Activated CD8-positive, alpha-beta T cell treated with anti-CD3 and anti-CD28 coated beads for 36 hours (primary cell): ENCODE results near the gene MCF2L. TPM values are rescaled to one million over a fixed set of nuclear protein-coding genes. Genes with fewer than 3 reads are reported as not detected.

Source experiments
- ATAC-seq: fragments of 200-7000 bp; cut with Tn5 transposase; one replicate; pipeline ENCODE4 v1.10.0; 2021; ENCODE audit warnings: mild to moderate bottlenecking, moderate library complexity
- CTCF ChIA-PET: fragments of 350-600 bp; sonication (Branson Sonifier 250); formaldehyde crosslinking; loops from one replicate; lab custom pipeline; 2021; ENCODE audit warnings: antibody characterized with exemption; lab: Charles Lee
- POLR2A ChIA-PET: fragments of 350-600 bp; sonication (Branson Sonifier 250); formaldehyde crosslinking; loops from one replicate; lab custom pipeline; 2021; ENCODE audit warnings: antibody characterized with exemption; lab: Charles Lee
- DNase-seq: peaks from one replicate; pipeline ENCODE4 v3.0.0-alpha.2; 2020
- H3K27ac Mint-ChIP-seq: one replicate; pipeline ENCODE4 v1.8.0; 2021; ENCODE audit warnings: mild to moderate bottlenecking, mixed read lengths
- H3K27me3 Mint-ChIP-seq: one replicate; pipeline ENCODE4 v1.8.0; 2021; ENCODE audit warnings: mixed read lengths
- H3K36me3 Mint-ChIP-seq: one replicate; pipeline ENCODE4 v1.8.0; 2021; ENCODE audit warnings: low read depth, mixed read lengths
- H3K4me1 Mint-ChIP-seq: one replicate; pipeline ENCODE4 v1.8.0; 2021; ENCODE audit warnings: low read depth, mixed read lengths
- H3K4me3 Mint-ChIP-seq: one replicate; pipeline ENCODE4 v1.8.0; 2021; ENCODE audit warnings: mild to moderate bottlenecking, moderate library complexity, mixed read lengths
- H3K9me3 Mint-ChIP-seq: one replicate; pipeline ENCODE4 v1.8.0; 2021; ENCODE audit warnings: mixed read lengths
- intact Hi-C: fragments of 100-400 bp; cut with micrococcal nuclease; formaldehyde crosslinking; loops from one replicate; pipeline ENCODE4 v1.10.0; 2022
- total RNA-seq, 2 experiments: library from RNA; stranded (reverse); gene quantifications; one replicate each; pipeline ENCODE4 v1.2.3, GENCODE V29; 2021
- TF ChIP-seq, protein P1 (sequence below): fragments of 200-600 bp; IDR thresholded peaks from one replicate; pipeline ENCODE4 v1.8.0; 2022; ENCODE audit warnings: antibody characterized with exemption, mild to moderate bottlenecking

The MCF2L gene
- total RNA-seq, 2 experiments from 2014 or later: 7.6 to 8.9 TPM

DNA sequence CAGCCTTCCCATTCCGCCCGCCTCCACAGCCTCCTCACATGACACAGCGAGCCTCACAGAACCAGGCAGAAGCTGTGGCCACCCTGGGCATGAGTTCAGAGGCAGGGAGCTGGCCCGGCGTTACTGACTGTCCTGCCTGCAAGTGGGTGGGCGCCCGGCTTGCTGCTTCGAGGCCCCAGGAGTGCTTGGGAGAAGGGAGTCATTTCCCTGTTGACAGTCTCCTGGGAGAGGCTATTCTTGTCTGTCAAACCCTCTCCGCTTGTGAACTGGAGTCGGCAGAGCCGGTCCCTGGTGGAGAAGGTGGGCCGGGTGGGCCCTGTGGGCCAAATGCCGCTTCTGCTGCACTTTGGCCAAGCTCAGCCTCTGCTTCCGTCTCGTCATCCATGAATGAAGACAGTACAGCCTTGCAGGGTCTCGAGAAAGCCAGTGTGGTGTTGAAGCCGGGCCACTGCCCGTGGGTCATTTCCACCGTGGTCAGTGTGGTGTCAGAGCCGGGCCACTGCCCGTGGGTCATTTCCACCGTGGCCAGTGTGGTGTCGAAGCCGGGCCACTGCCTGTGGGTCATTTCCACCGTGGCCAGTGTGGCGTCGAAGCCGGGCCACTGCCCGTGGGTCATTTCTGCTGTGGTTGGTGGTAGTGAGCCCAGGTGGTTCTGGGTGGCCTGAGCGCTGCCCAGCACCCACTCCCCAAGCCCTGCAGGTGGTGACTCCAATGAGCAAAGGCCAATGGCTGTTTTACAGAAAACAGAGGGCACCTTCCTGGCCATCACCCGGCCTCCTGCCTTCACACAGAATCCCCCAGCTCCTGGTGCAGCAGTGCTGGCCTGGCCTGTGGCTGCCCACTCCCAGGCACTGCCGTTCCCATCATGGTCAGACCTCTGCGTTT, 123.1 kb downstream of the MCF2L start:
- ChIA-PET POLR2A (no interaction called here), CTCF (no interaction called here)
- no peak for ATAC-seq
- H3K36me3 Mint-ChIP-seq: no peaks in the 10 kb centered on the region
- H3K4me3 Mint-ChIP-seq: no peak overlapping the region
- no peak overlapping the region for H3K27ac Mint-ChIP-seq
- DNase-seq: no peak
- intact Hi-C loops: no loop called here
- no peaks in the 10 kb centered on the region for H3K27me3 Mint-ChIP-seq
- H3K4me1 Mint-ChIP-seq: no peaks in the 10 kb centered on the region
- H3K9me3 Mint-ChIP-seq: no peaks in the 10 kb centered on the region
- TF ChIP-seq, protein P1, sequence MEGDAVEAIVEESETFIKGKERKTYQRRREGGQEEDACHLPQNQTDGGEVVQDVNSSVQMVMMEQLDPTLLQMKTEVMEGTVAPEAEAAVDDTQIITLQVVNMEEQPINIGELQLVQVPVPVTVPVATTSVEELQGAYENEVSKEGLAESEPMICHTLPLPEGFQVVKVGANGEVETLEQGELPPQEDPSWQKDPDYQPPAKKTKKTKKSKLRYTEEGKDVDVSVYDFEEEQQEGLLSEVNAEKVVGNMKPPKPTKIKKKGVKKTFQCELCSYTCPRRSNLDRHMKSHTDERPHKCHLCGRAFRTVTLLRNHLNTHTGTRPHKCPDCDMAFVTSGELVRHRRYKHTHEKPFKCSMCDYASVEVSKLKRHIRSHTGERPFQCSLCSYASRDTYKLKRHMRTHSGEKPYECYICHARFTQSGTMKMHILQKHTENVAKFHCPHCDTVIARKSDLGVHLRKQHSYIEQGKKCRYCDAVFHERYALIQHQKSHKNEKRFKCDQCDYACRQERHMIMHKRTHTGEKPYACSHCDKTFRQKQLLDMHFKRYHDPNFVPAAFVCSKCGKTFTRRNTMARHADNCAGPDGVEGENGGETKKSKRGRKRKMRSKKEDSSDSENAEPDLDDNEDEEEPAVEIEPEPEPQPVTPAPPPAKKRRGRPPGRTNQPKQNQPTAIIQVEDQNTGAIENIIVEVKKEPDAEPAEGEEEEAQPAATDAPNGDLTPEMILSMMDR: no peak

DNA sequence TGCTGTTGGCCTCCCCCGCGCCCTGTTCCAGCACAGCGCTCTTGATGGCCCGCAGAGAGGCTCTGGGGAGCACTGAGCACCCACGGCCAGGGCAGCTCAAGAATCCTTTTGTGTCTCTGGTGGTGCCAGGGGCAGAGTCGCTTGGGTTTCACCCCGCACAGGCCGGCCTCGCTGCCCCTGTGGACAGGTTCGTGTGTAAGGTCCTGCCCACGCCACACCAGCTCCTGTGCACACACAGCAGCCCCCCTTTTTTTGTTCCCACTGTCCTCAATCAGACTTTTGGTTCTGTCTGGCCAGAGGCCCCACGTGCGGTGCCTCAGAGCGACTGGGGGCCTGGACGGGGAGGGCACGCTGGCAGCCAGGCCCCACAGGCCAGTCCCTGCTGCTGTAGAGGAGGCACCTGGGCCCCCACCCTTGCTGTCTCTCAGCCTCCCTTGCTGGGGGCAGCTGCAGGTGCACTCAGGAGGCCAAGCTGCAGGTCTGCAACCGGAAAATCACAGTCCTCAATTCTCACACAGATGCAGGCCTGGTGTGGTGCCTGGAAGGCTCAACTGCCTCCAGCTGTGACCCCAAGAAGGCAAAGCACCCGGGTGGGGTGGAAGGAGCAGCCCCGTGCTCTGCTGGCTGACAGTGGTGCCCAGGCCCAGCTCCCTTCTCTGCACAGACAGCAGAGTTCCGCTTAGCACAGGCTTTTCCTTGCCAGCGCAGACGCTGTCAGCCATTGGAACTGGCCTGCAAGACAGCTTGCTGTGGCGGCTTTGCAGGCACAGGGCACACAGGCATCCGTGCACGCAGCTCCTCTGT, 124.0 kb downstream of the MCF2L start:
- Mint-ChIP-seq H3K4me1 (no peaks in the 10 kb centered on the region), H3K36me3 (no peaks in the 10 kb centered on the region), H3K9me3 (no peaks in the 10 kb centered on the region), H3K4me3 (no peak overlapping the region), H3K27ac (no peak overlapping the region), H3K27me3 (no peaks in the 10 kb centered on the region)
- intact Hi-C loops: no loop called here
- no peak for ATAC-seq
- no peak for DNase-seq
- POLR2A ChIA-PET: no interaction called here
- TF ChIP-seq, protein P1: no peak
- CTCF ChIA-PET: no interaction called here

DNA sequence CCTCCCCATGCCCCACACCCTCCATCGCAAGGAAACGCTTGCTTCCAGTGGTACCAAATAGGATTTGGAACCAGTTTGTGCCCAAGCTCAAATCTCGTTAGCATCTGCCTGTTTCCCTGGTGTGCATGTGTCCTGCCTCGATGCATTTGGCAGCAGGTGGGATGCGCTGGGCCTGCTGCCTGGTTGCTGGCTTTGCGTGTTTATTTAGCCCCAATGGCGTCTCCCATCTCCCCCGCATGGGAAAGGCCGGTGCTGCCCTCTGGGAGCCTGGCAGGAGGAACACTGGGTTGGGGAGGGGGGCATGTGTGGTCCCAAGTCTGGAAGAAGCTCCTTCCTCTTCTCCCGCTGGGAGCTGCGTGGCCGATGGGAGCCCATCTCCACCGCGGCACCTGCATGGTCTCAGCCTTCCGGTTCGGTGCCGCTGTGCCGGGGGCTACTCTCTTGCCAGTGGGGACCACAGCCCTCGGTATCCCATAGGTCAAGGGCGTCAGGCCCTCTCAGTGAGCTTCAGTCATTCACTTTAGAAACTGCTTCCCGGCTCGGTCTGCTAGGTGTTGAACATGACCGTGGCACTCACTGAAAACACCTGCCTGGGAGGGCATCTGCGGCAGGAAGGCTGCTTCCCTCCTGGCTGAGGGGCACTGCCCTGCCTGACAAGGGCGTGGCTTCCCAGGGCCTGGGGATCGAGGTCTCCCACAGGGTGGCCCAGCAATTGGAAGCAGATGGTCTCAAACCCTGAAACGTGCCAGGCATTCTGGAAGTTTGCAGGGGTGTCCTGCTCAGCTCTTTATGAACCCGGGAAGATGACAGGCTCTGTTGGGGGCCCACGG, 124.8 kb downstream of the MCF2L start:
- no peaks in the 10 kb centered on the region for H3K9me3 Mint-ChIP-seq
- CTCF ChIA-PET: interaction anchor here (0.8 kb wide), 1 partner anchor 8 kb away, joined by 3 read pairs; no protein-coding TSS in a partner anchor
- DNase-seq (no peak), ATAC-seq (no peak)
- intact Hi-C loops: no loop called here
- POLR2A ChIA-PET: no interaction called here
- H3K4me1 Mint-ChIP-seq: no peaks in the 10 kb centered on the region
- TF ChIP-seq, protein P1: no peak
- no peak overlapping the region for H3K27ac Mint-ChIP-seq
- no peaks in the 10 kb centered on the region for H3K27me3 Mint-ChIP-seq
- no peak overlapping the region for H3K4me3 Mint-ChIP-seq
- H3K36me3 Mint-ChIP-seq: no peaks in the 10 kb centered on the region

DNA sequence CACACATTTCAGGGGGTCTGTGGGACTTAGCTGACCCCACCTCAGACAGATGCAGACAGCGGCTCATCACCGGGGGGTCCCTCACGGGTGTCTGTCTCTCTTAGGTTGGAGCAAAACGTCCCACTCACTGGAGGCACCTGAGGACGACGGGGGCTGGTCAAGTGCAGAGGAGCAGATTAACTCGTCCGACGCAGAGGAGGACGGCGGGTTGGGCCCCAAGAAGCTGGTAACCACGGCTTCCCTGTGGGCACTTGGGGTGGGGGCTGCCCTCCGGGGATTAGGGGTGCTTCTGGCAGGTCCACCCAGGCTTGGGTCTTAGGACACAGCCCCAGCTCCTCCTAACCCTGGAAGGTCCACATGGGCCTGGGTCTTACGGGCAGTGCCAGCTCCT, 125.4 kb downstream of the MCF2L start:
- TF ChIP-seq, protein P1: no peak
- CTCF ChIA-PET: interaction anchor here (0.8 kb wide), 1 partner anchor 8 kb away, joined by 3 read pairs; no protein-coding TSS in a partner anchor
- Mint-ChIP-seq H3K9me3 (no peaks in the 10 kb centered on the region), H3K4me1 (no peaks in the 10 kb centered on the region), H3K36me3 (no peaks in the 10 kb centered on the region), H3K27ac (no peak overlapping the region), H3K27me3 (no peaks in the 10 kb centered on the region), H3K4me3 (no peak overlapping the region)
- POLR2A ChIA-PET: no interaction called here
- DNase-seq: no peak
- intact Hi-C loops: no loop called here
- no peak for ATAC-seq
